ENCODE data around the gene LMAN1L. TPM values are rescaled to one million over a fixed set of nuclear protein-coding genes. Genes with fewer than 3 reads are reported as not detected.

LMAN1L gene
- total and polyA plus RNA-seq, 2 experiments from 2014 or later, result not detected

DNA sequence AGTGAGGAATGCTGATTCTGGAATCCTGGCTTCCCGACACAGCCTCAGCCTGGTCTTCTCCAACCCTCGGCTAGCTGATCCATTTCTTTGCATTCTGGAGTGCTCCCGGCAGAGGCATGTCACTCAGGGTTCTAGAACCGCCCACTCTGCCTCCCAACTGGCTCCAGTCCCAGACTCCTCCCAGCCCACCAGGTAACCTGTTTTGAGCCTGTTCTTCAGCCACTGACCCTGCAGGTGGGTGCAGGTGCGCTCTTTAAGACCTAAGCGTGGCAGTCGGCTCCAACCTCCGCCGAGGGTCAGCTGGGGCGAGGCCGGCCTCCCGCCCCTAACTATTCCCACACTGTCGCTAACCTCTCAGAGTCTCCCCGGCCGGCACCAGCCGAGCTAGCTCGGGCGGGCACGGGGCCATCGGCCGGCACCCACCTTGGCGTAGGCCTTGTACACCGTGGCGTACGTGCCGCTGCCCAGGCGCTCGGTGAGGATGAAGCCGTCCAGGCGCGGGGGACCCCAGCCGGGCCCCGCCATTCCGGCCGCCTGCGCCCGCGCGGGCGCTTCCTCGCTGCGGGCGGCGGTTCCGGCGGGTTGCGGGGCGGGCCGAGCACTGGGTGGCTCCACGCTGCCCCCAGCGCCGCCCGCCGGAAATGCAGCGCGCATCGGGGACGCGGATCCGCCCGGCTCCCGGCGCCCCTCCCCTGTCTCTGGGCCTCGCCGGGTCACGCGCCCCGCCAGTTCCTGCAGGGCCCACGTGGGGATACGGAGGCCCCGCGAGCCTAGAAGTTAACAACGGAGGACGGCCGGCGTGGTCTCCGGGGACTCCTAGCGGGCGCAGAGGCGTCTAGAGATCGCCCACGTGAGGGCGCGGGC lies 30.2 kb downstream of the LMAN1L start, which contains the start of gene ULK3:
ULK3 (minus strand) TSS at position 576 of the 864 bp plus-strand sequence; CDS start at position 525, 51 bp downstream.
- H3K4me3 ChIP-seq, result peak within 1 kb of the TSS; percentile 95
- no peaks in the 10 kb centered on the region for H3K9me3 ChIP-seq (ENCODE audit: low read depth)
- WGBS (ENCODE audit: low lambda C conversion rate, missing lambda C conversion rate), result under 1% methylated on average over 70 of the region's 84 CpGs
- no peaks in the 10 kb centered on the region for H3K27me3 ChIP-seq
- TF ChIP-seq, protein P1, sequence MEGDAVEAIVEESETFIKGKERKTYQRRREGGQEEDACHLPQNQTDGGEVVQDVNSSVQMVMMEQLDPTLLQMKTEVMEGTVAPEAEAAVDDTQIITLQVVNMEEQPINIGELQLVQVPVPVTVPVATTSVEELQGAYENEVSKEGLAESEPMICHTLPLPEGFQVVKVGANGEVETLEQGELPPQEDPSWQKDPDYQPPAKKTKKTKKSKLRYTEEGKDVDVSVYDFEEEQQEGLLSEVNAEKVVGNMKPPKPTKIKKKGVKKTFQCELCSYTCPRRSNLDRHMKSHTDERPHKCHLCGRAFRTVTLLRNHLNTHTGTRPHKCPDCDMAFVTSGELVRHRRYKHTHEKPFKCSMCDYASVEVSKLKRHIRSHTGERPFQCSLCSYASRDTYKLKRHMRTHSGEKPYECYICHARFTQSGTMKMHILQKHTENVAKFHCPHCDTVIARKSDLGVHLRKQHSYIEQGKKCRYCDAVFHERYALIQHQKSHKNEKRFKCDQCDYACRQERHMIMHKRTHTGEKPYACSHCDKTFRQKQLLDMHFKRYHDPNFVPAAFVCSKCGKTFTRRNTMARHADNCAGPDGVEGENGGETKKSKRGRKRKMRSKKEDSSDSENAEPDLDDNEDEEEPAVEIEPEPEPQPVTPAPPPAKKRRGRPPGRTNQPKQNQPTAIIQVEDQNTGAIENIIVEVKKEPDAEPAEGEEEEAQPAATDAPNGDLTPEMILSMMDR (IDR thresholded peaks at IDR 0.05; ENCODE audit: poor library complexity), result peak; percentile 50
- TF ChIP-seq EZH2 (IDR thresholded peaks at IDR 0.05; ENCODE audit: borderline replicate concordance) (no peak), EZH2phosphoT487 (IDR thresholded peaks at IDR 0.05; ENCODE audit: low read depth, severe bottlenecking, unreplicated experiment) (no peak)
- H2AFZ ChIP-seq, result peak within 1 kb of the TSS; percentile 91
- H3K79me2 ChIP-seq, result no peaks in the 10 kb centered on the region
- peak within 1 kb of the TSS; percentile 92 for H3K4me2 ChIP-seq
- H3K27ac ChIP-seq, result peak within 1 kb of the TSS; percentile 93
- peaks cover 19% of the 10 kb centered on the region for H3K4me1 ChIP-seq (ENCODE audit: insufficient read depth)
- peaks cover 6% of the 10 kb centered on the region for H4K20me1 ChIP-seq (ENCODE audit: insufficient read depth, poor library complexity, severe bottlenecking)
- H3K9me2 ChIP-seq (replicated peaks; ENCODE audit: insufficient read depth), result no peaks in the 10 kb centered on the region
- H3K36me3 ChIP-seq (replicated peaks; ENCODE audit: insufficient read depth, low read depth), result no peaks in the 10 kb centered on the region
- DNase-seq (ENCODE audit: low spot score), result peak; percentile 96

DNA sequence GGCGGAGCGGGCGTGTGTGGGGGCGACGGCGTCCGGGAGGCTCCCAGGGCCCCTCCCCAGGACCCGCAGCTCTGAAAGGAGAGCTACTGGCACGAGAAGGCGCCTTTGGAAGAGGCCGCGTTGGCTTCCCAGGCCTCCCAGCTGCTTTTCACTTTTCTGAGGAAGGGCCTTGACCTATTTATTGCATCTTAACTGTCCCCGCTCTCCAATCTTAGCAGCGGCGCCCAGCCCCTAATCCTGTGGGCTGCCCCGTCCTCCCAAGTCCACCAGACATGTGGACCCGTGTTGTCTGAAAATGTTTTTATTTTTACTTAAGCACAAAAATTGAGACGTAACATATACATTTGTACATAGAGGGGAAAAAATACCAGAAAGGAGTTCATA lies 30.8 kb downstream of the LMAN1L start:
- peaks cover 6% of the 10 kb centered on the region for H4K20me1 ChIP-seq (ENCODE audit: insufficient read depth, poor library complexity, severe bottlenecking)
- no peaks in the 10 kb centered on the region for H3K36me3 ChIP-seq (replicated peaks; ENCODE audit: insufficient read depth, low read depth)
- TF ChIP-seq, protein P1 (IDR thresholded peaks at IDR 0.05; ENCODE audit: poor library complexity), result no peak
- TF ChIP-seq EZH2phosphoT487 (IDR thresholded peaks at IDR 0.05; ENCODE audit: low read depth, severe bottlenecking, unreplicated experiment) (no peak), EZH2 (IDR thresholded peaks at IDR 0.05; ENCODE audit: borderline replicate concordance) (no peak)
- H3K9me3 ChIP-seq (ENCODE audit: low read depth), result no peaks in the 10 kb centered on the region
- peak overlapping the region; percentile 93 for H3K27ac ChIP-seq
- H3K9me2 ChIP-seq (replicated peaks; ENCODE audit: insufficient read depth), result no peaks in the 10 kb centered on the region
- H3K79me2 ChIP-seq, result no peaks in the 10 kb centered on the region
- no peak overlapping the region for H3K4me3 ChIP-seq
- no peaks in the 10 kb centered on the region for H3K27me3 ChIP-seq
- peaks cover 19% of the 10 kb centered on the region for H3K4me1 ChIP-seq (ENCODE audit: insufficient read depth)
- peak overlapping the region; percentile 92 for H3K4me2 ChIP-seq
- WGBS (ENCODE audit: low lambda C conversion rate, missing lambda C conversion rate), result 20% methylated on average over 15 of the region's 18 CpGs
- peak overlapping the region; percentile 47 for H2AFZ ChIP-seq
- DNase-seq (ENCODE audit: low spot score), result no peak

DNA sequence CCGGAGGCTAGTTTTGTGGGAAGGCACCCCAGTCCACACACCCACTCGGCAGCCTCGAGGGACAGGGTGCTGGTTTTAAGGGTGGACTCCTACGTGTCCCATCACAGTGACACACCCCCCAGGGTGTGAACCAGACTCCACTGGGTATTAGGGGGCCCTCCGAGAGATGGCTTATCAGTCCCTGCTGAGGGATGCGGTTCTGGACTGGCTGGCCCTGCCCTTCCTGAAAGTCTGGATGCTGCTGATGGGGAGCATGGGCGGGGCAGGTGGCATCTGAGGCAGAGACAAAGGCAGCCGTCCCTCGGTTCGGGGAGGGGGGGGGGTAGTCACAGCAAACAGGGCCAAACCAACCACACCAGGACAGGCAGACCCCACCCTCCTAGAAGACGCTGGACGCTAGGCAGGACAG lies 31.3 kb downstream of the LMAN1L start:
- H3K9me2 ChIP-seq (replicated peaks; ENCODE audit: insufficient read depth), result no peaks in the 10 kb centered on the region
- peaks cover 6% of the 10 kb centered on the region for H4K20me1 ChIP-seq (ENCODE audit: insufficient read depth, poor library complexity, severe bottlenecking)
- H3K79me2 ChIP-seq, result no peaks in the 10 kb centered on the region
- peak overlapping the region; percentile 47 for H2AFZ ChIP-seq
- H3K4me2 ChIP-seq, result peak overlapping the region; percentile 92
- 71% methylated on average over 12 of the region's 12 CpGs for WGBS (ENCODE audit: low lambda C conversion rate, missing lambda C conversion rate)
- H3K27me3 ChIP-seq, result no peaks in the 10 kb centered on the region
- H3K9me3 ChIP-seq (ENCODE audit: low read depth), result no peaks in the 10 kb centered on the region
- TF ChIP-seq, protein P1 (IDR thresholded peaks at IDR 0.05; ENCODE audit: poor library complexity), result no peak
- TF ChIP-seq EZH2 (IDR thresholded peaks at IDR 0.05; ENCODE audit: borderline replicate concordance), result no peak
- TF ChIP-seq EZH2phosphoT487 (IDR thresholded peaks at IDR 0.05; ENCODE audit: low read depth, severe bottlenecking, unreplicated experiment), result no peak
- no peak for DNase-seq (ENCODE audit: low spot score)
- H3K36me3 ChIP-seq (replicated peaks; ENCODE audit: insufficient read depth, low read depth), result no peaks in the 10 kb centered on the region
- H3K4me3 ChIP-seq, result no peak overlapping the region
- H3K4me1 ChIP-seq (ENCODE audit: insufficient read depth), result peaks cover 19% of the 10 kb centered on the region
- H3K27ac ChIP-seq, result peak overlapping the region; percentile 93
